Right cardiac atrium (tissue), 5 donors: ENCODE measurements around the gene WDR27. TPM values are rescaled to one million over a fixed set of nuclear protein-coding genes. Genes with fewer than 3 reads are reported as not detected.

Experiments
- ATAC-seq, 2 donors: fragments of 200-7000 bp; cut with Tn5 transposase; one replicate each; pipeline versions ENCODE4 v1.8.0 to v1.9.1; 2020; ENCODE audit warnings: moderate library complexity in 2 of 2, mild to moderate bottlenecking in 1 of 2
- DNase-seq, 3 donors: peaks; one replicate each; pipeline ENCODE4 v3.0.0-alpha.2; 2020
- H3K27ac ChIP-seq: one replicate; pipeline ENCODE4 v1.5.1; 2013; ENCODE audit warnings: mild to moderate bottlenecking, low read length, control low read depth, moderate library complexity
- H3K27me3 ChIP-seq: one replicate; pipeline ENCODE4 v1.6.1; 2013; ENCODE audit not compliant: control insufficient read depth, insufficient read depth
- H3K4me1 ChIP-seq: one replicate; pipeline ENCODE4 v1.6.1; 2013; ENCODE audit warnings: low read length; ENCODE audit not compliant: control insufficient read depth, insufficient read depth
- H3K4me3 ChIP-seq: one replicate; pipeline ENCODE4 v1.5.1; 2013; ENCODE audit warnings: low read length, control low read depth
- H3K9me3 ChIP-seq: one replicate; pipeline ENCODE4 v1.6.1; 2013; ENCODE audit warnings: low read length; ENCODE audit not compliant: control insufficient read depth
- WGBS: extraction: QIAGEN DNeasy Blood & Tissue Kit; methylation state at CpG from one replicate; pipeline ENCODE4 v1.1.7; 2013; 5-methylcytosine and 5-hydroxymethylcytosine counted together
- intact Hi-C, 4 donors: fragments of 100-400 bp; cut with DNase I; formaldehyde crosslinking; loops; one replicate each; pipeline versions ENCODE4 v1.11.0 to v1.14.0; 2022 to 2023
- polyA plus RNA-seq: library from polyadenylated mRNA; stranded (reverse); fragments of 200-250 nt; gene quantifications from one replicate; pipeline ENCODE4 v1.2.3, GENCODE V29; 2013
- total RNA-seq, 4 donors: library from RNA; stranded (reverse); fragmentation: NEBNext Ultra II Directional; extraction: Animal tissue kit (Norgen Biotek cat#: 25700); gene quantifications; one replicate each; pipeline ENCODE4 v1.2.1, GENCODE V29; 2021
- donor health status: healthy with polysubstance abuse.
- donor health status: DM: no; HTN: yes; CAD: no.
- donor health status: DM: no; HTN: no; CAD: no.
- donor health status: DM: no; HTN: yes; CAD: no; lungs with severe emphysema.
- donor health status: DM: yes; HTN: yes; CAD: no.

WDR27 gene
- total and polyA plus RNA-seq, 5 donors, result 6.3 to 13.6 (median 11.1) TPM

- DNase-seq (no peak), ATAC-seq (peak in 1 of 2 donors; percentile 35)
- Histone ChIP-seq H3K9me3 (no peaks in the 10 kb centered on the region), H3K4me3 (no peak overlapping the region), H3K4me1 (no peaks in the 10 kb centered on the region), H3K27ac (no peak overlapping the region), H3K27me3 (no peaks in the 10 kb centered on the region)
- intact Hi-C loops, result no loop called here
- 96% methylated on average over 19 of the region's 19 CpGs for WGBS
These were observed 62.9 kb downstream of the WDR27 start for GRCh38 chr6:169638915-169639314.

GRCh38 chr6:169638388-169638787 is 63.4 kb downstream of the WDR27 start:
- Histone ChIP-seq H3K9me3 (no peaks in the 10 kb centered on the region), H3K4me1 (no peaks in the 10 kb centered on the region), H3K27me3 (no peaks in the 10 kb centered on the region), H3K27ac (no peak overlapping the region), H3K4me3 (no peak overlapping the region)
- ATAC-seq (no peak), DNase-seq (no peak)
- WGBS, result 91% methylated on average over 14 of the region's 14 CpGs
- intact Hi-C loops, result no loop called here

GRCh38 chr6:169635345-169635744 is 66.5 kb downstream of the WDR27 start:
- ATAC-seq, result no peak
- intact Hi-C loops, result no loop called here

GRCh38 chr6:169632841-169633240 is 69.0 kb downstream of the WDR27 start:
- 93% methylated on average over 11 of the region's 11 CpGs for WGBS
- Histone ChIP-seq H3K4me3 (no peak overlapping the region), H3K4me1 (no peaks in the 10 kb centered on the region), H3K9me3 (no peaks in the 10 kb centered on the region), H3K27ac (no peak overlapping the region), H3K27me3 (no peaks in the 10 kb centered on the region)
- no peak for ATAC-seq
- intact Hi-C loops, result no loop called here
- DNase-seq, result no peak

More at GRCh38 chr6:169635345-169635744, 66.5 kb downstream of the WDR27 start:
- Histone ChIP-seq H3K27me3 (no peaks in the 10 kb centered on the region), H3K27ac (no peak overlapping the region), H3K4me1 (no peaks in the 10 kb centered on the region), H3K9me3 (no peaks in the 10 kb centered on the region), H3K4me3 (no peak overlapping the region)
- WGBS, result 98% methylated on average over 12 of the region's 12 CpGs
- DNase-seq, result no peak

- Histone ChIP-seq H3K9me3 (no peaks in the 10 kb centered on the region), H3K4me3 (no peak overlapping the region), H3K27me3 (no peaks in the 10 kb centered on the region), H3K27ac (no peak overlapping the region), H3K4me1 (no peaks in the 10 kb centered on the region)
- WGBS, result 74% methylated on average over 4 of the region's 4 CpGs
- no peak for DNase-seq
- no peak for ATAC-seq
- intact Hi-C loops, result no loop called here
These were observed 72.6 kb downstream of the WDR27 start for GRCh38 chr6:169629256-169629655.

- no peak overlapping the region for H3K4me3 ChIP-seq
- intact Hi-C loops, result no loop called here
These were observed 73.9 kb downstream of the WDR27 start for GRCh38 chr6:169627736-169628607.

GRCh38 chr6:169626649-169627048 is 75.2 kb downstream of the WDR27 start:
- DNase-seq (no peak), ATAC-seq (no peak)
- Histone ChIP-seq H3K27me3 (no peaks in the 10 kb centered on the region), H3K4me1 (no peaks in the 10 kb centered on the region), H3K9me3 (no peaks in the 10 kb centered on the region), H3K27ac (no peak overlapping the region), H3K4me3 (no peak overlapping the region)
- intact Hi-C loops, result no loop called here
- WGBS, result 92% methylated on average over 13 of the region's 13 CpGs

More at GRCh38 chr6:169627736-169628607, 73.9 kb downstream of the WDR27 start:
- H3K9me3 ChIP-seq, result no peaks in the 10 kb centered on the region
- no peak overlapping the region for H3K27ac ChIP-seq
- H3K4me1 ChIP-seq, result no peaks in the 10 kb centered on the region
- H3K27me3 ChIP-seq, result no peaks in the 10 kb centered on the region
- DNase-seq, result no peak
- no peak for ATAC-seq
- WGBS, result 95% methylated on average over 14 of the region's 14 CpGs

- no peaks in the 10 kb centered on the region for H3K9me3 ChIP-seq
- H3K27me3 ChIP-seq, result no peaks in the 10 kb centered on the region
- intact Hi-C loops, result no loop called here
- no peaks in the 10 kb centered on the region for H3K4me1 ChIP-seq
- 86% methylated on average over 8 of the region's 8 CpGs for WGBS
- no peak overlapping the region for H3K27ac ChIP-seq
- no peak overlapping the region for H3K4me3 ChIP-seq
- DNase-seq (no peak), ATAC-seq (peak; percentile 16 to 41)
These were observed 75.7 kb downstream of the WDR27 start for GRCh38 chr6:169626169-169626568.

GRCh38 chr6:169625376-169625775 is 76.5 kb downstream of the WDR27 start:
- Histone ChIP-seq H3K27ac (no peak overlapping the region), H3K4me1 (no peaks in the 10 kb centered on the region), H3K4me3 (no peak overlapping the region), H3K27me3 (no peaks in the 10 kb centered on the region), H3K9me3 (no peaks in the 10 kb centered on the region)
- no peak for DNase-seq
- 96% methylated on average over 15 of the region's 15 CpGs for whole genome bisulfite sequencing
- no peak for ATAC-seq
- intact Hi-C loops, result no loop called here

GRCh38 chr6:169624785-169625184 is 77.0 kb downstream of the WDR27 start:
- Histone ChIP-seq H3K27me3 (no peaks in the 10 kb centered on the region), H3K9me3 (no peaks in the 10 kb centered on the region), H3K27ac (no peak overlapping the region), H3K4me3 (no peak overlapping the region), H3K4me1 (no peaks in the 10 kb centered on the region)
- 92% methylated on average over 11 of the region's 11 CpGs for WGBS
- ATAC-seq (no peak), DNase-seq (no peak)
- intact Hi-C loops, result no loop called here

GRCh38 chr6:169623975-169624374 is 77.9 kb downstream of the WDR27 start:
- ATAC-seq (no peak), DNase-seq (no peak)
- H3K27me3 ChIP-seq, result no peaks in the 10 kb centered on the region
- no peak overlapping the region for H3K27ac ChIP-seq
- H3K9me3 ChIP-seq, result no peaks in the 10 kb centered on the region
- no peaks in the 10 kb centered on the region for H3K4me1 ChIP-seq
- intact Hi-C loops, result no loop called here
- H3K4me3 ChIP-seq, result no peak overlapping the region
- 96% methylated on average over 22 of the region's 22 CpGs for WGBS
